Psoas muscle (tissue), 8 donors: ENCODE measurements around the gene SDHAF2. TPM values are rescaled to one million over a fixed set of nuclear protein-coding genes. Genes with fewer than 3 reads are reported as not detected.
A peak's percentile ranks its signal among the peaks of the same experiment; 100 is the strongest.

Source experiments
- ATAC-seq, 4 donors: fragments of 200-7000 bp; cut with Tn5 transposase; one replicate each; pipeline ENCODE4 v1.9.1; 2020; ENCODE audit warnings: moderate library complexity in 3 of 4, mild to moderate bottlenecking in 2 of 4
- DNase-seq, 2 donors: peaks; one replicate each; pipeline ENCODE4 v3.0.0-alpha.2; 2020
- H3K27ac ChIP-seq: fragments of 200-600 bp; one replicate; pipeline ENCODE4 v1.8.0; 2022
- H3K27me3 ChIP-seq, 3 donors: fragments of 200-600 bp in 1 of 3; one replicate each; pipeline versions ENCODE4 v1.6.1 to v1.8.0; 2013 to 2022; ENCODE audit warnings: low read length in 2 of 3, mild to moderate bottlenecking in 2 of 3, moderate library complexity in 1 of 3; ENCODE audit not compliant: insufficient read depth in 3 of 3
- H3K36me3 ChIP-seq, 2 donors: fragments of 200-600 bp in 1 of 2; one replicate each; pipeline versions ENCODE4 v1.6.1 to v1.8.0; 2013 to 2022; ENCODE audit warnings: low read depth in 1 of 2, mild to moderate bottlenecking in 1 of 2, moderate library complexity in 1 of 2; ENCODE audit not compliant: insufficient read depth in 1 of 2
- H3K4me1 ChIP-seq: fragments of 200-600 bp; one replicate; pipeline ENCODE4 v1.8.0; 2022
- H3K4me3 ChIP-seq: fragments of 200-600 bp; one replicate; pipeline ENCODE4 v1.8.0; 2022; ENCODE audit warnings: mild to moderate bottlenecking
- H3K9me3 ChIP-seq: fragments of 200-600 bp; one replicate; pipeline ENCODE4 v1.8.0; 2022
- CTCF ChIP-seq: fragments of 200-600 bp; IDR thresholded peaks from one replicate; pipeline ENCODE4 v1.8.0; 2022; ENCODE audit warnings: antibody characterized with exemption
- WGBS, 3 donors: extraction: QIAGEN DNeasy Blood & Tissue Kit; methylation state at CpG; one replicate each; pipeline versions ENCODE4 v1.1.6 to v1.1.7; 2013; 5-methylcytosine and 5-hydroxymethylcytosine counted together
- intact Hi-C, 2 donors: fragments of 100-400 bp; cut with DNase I; formaldehyde crosslinking; loops; one replicate each; pipeline versions ENCODE4 v1.11.0 to v1.14.2; 2022
- polyA plus RNA-seq, 3 donors: library from polyadenylated mRNA; stranded (reverse); fragments of 200-250 nt; gene quantifications; one replicate each; pipeline ENCODE4 v1.2.3, GENCODE V29; 2013
- total RNA-seq, 4 donors: library from RNA; stranded (reverse); fragmentation: NEBNext Ultra II Directional in 2 of 4; extraction: Animal tissue kit (Norgen Biotek cat#: 25700) in 2 of 4; gene quantifications; one replicate each; pipeline versions ENCODE4 v1.2.1 to v1.2.4, GENCODE V29; 2021 to 2023
- donor health status: healthy with polysubstance abuse.
- donor health status: DM: no; HTN: no; CAD: no; lungs with moderate emphysema.
- donor health status: Bipolar disorder and iron deficiency.
- donor health status: healthy.
- donor health status: DM: yes; HTN: yes; CAD: no.
- donor health status: DM: no; HTN: no; CAD: no.
- donor health status: DM: no; HTN: no; CAD: no.
- donor health status: DM: yes; HTN: yes; CAD: no.

Gene SDHAF2
- total and polyA plus RNA-seq, 7 donors: 29.4 to 103 (median 45.2) TPM

GRCh38 chr11:61472282-61472681 lies 42.4 kb downstream of the SDHAF2 start:
- WGBS, 3 donors: 20 to 42% (median 22%) methylated on average over 5 of the region's 5 CpGs
- Histone ChIP-seq H3K36me3 (peaks cover 0 to 14% of the 10 kb centered on the region in 2 donors), H3K4me1 (peaks cover 23% of the 10 kb centered on the region), H3K27ac (peak overlapping the region; percentile 92), H3K9me3 (peaks cover 3% of the 10 kb centered on the region), H3K27me3 (no peaks in the 10 kb centered on the region), H3K4me3 (peak overlapping the region; percentile 28)
- no peak for TF ChIP-seq CTCF
- DNase-seq (peak; percentile 88 to 93), ATAC-seq (peak; percentile 88 to 92 (median 92))
- intact Hi-C loops: loop anchor here in 1 of 2 donors (10.0 kb wide), 1 partner anchor 263 kb away; no protein-coding TSS in a partner anchor

- WGBS, 3 donors: 63 to 72% (median 66%) methylated on average over 5 of the region's 5 CpGs
- Histone ChIP-seq H3K36me3 (peaks cover 0 to 14% of the 10 kb centered on the region in 2 donors), H3K9me3 (peaks cover 3% of the 10 kb centered on the region), H3K4me3 (no peak overlapping the region), H3K4me1 (peaks cover 29% of the 10 kb centered on the region), H3K27me3 (no peaks in the 10 kb centered on the region), H3K27ac (peak overlapping the region; percentile 92)
- TF ChIP-seq CTCF: no peak
- ATAC-seq (peak; percentile 37 to 73 (median 56)), DNase-seq (peak; percentile 50 to 70)
- intact Hi-C loops: loop anchor here in 1 of 2 donors (10.0 kb wide), 1 partner anchor 262 kb away; no protein-coding TSS in a partner anchor
Measured at GRCh38 chr11:61472868-61473267, 42.9 kb downstream of the SDHAF2 start.

GRCh38 chr11:61473370-61474012 lies 43.6 kb downstream of the SDHAF2 start:
- intact Hi-C loops: loop anchor here in 1 of 2 donors (10.0 kb wide), 1 partner anchor 261 kb away; no protein-coding TSS in a partner anchor
- WGBS, 3 donors: 70 to 86% (median 73%) methylated on average over 3 of the region's 3 CpGs

GRCh38 chr11:61474013-61474643 lies 44.2 kb downstream of the SDHAF2 start:
- H3K27ac ChIP-seq: peak overlapping the region; percentile 92
- TF ChIP-seq CTCF: no peak
- DNase-seq: no peak
- ATAC-seq: no peak
- 76 to 87% (median 81%) methylated on average over 6 of the region's 6 CpGs for WGBS, 3 donors
- H3K4me1 ChIP-seq: peaks cover 29% of the 10 kb centered on the region
- no peak overlapping the region for H3K4me3 ChIP-seq
- peaks cover 3% of the 10 kb centered on the region for H3K9me3 ChIP-seq
- intact Hi-C loops: loop anchor here in 1 of 2 donors (10.0 kb wide), 1 partner anchor 261 kb away; no protein-coding TSS in a partner anchor
- H3K36me3 ChIP-seq: peaks cover 0 to 1% of the 10 kb centered on the region in 2 donors
- H3K27me3 ChIP-seq: no peaks in the 10 kb centered on the region

More at GRCh38 chr11:61473370-61474012, 43.6 kb downstream of the SDHAF2 start:
- Histone ChIP-seq H3K9me3 (peaks cover 3% of the 10 kb centered on the region), H3K4me3 (no peak overlapping the region), H3K4me1 (peaks cover 29% of the 10 kb centered on the region), H3K27ac (peak overlapping the region; percentile 92), H3K27me3 (no peaks in the 10 kb centered on the region), H3K36me3 (peaks cover 0 to 8% of the 10 kb centered on the region in 2 donors)
- DNase-seq (no peak), ATAC-seq (no peak)
- TF ChIP-seq CTCF: no peak
